Measurements from ENCODE around the gene BORCS8.
"Not testable (repeated sequence)": the region's sequence is repeated elsewhere in the genome, so short reads cannot be mapped to it uniquely, and the experiment has no call there.

BORCS8 gene

DNA sequence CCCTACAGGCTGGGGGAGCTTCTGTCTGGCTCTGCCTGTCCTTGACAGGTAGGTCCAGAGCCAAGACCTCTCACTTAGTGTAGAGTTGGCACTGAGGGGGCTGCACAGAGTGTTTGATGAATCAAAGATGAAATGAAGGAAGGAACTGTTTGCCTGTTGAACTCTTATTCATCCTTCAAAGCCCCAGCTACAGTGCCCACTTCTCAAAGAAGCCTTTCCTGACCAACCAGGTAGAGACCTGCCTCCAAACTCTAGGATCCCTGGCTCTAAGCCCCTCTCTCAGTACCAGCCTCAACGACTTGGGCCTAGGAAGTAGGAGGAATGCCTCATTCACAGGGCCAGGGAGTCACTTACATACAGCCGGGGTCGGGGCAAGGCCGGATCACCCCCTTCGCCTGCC is 44.6 kb downstream of the BORCS8 start:
- DNase-seq = no peak

DNA sequence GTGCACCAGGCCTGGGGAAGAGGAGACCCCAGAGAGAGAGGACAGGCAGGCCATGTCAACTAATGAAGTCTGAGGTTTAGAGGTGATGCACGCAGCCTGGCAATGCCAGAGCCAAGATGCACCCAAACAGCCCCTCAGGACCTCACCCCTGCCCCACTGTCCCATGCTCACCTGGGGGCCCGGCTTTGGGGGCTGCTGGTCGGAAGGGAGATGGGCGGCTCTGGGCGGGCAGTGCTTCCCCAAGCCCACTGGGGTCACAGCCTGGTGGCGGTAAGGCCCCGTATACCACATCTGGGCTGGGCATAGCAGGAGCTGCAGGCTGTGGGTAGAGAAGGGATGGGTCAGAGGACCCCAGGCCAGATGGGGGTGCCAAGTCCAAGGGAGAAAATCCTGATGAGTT is 45.1 kb downstream of the BORCS8 start:
- no peak for DNase-seq

DNA sequence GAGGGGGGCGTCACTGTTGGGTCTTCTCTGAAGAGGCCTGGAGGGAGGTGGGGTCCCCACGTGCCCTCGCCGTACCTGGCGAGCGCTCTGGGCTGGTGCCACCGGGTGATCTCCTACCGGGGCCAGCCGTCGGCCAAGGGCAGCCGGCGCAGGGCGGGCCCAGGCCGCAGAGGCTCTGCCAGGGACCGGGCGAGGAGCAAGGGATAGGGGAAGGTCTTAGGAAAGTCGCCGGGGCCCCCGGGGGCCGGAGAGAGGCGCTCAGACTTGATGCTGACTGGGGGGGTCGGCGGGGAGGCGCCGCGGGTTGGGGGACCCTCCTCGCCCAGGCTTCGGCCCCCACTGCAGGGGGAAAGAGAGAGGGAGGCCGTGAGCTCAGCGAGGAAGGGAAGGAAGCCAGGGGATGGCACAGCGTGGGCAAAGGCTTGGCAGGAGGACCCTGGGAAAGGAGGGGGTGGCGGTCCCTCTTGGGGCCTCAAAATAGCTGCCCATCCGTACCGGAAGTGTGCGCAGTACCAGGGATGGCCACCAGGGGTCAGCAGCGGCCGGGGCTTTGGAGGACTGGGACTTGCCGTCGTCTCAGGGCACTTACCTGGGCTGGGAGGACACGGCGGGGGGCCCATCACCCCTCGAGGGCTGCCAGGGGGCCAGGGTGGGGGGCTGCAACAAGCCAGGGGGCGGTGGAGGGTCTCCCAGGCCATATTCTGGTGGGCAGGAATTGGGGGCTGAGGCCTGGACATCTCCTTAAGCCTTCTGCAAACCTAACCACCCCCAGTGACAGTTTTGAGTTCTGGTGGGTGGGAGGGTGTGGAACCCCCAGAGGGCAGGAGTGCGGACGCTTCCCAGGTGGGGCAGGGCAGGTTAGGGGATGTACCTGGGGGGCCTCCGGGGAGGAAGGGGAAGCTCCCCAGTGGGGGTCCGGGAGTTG is 46.0 kb downstream of the BORCS8 start:
- peak in 1 of 2 experiments; percentile 31 for DNase-seq

DNA sequence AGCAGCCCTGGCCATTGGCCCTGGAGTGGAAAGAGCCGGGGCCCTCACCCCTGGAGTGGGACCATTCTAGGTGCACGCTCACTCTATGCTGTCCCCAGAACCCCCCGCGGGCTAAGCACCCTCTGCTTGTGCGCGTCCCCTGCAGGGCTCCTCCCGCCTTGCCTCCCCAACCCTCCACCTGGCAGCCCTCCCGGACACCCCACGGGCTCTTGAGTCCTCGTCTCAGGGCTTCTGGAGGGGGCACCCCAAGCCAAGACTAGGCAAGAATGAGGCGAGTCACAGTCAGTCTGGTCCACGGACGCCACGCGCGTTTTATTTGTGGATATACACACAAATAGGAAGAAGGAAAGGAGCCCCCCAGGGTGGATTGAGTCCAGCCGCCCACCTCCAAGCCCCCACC is 46.7 kb downstream of the BORCS8 start:
- DNase-seq = no peak

DNA sequence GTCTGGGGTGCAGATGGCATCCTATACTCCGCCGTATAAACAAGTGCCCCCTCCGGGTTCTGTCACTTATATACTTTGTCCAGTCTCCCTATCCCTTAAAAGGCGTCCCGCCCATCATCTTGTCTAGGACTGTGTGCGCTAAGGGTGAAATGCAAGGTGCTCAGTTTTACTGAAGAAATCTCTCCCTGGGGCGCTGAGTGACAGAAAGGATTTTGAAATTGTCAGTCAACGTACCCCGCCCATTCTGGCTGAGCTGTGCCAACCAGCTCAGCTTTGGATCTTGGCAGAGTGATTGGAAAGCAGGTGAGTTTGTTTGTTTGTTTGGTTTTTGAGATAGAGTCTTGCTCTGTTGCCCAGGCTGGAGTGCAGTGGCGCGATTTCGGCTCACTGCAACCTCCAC is 49.6 kb downstream of the BORCS8 start:
- no peak for DNase-seq

DNA sequence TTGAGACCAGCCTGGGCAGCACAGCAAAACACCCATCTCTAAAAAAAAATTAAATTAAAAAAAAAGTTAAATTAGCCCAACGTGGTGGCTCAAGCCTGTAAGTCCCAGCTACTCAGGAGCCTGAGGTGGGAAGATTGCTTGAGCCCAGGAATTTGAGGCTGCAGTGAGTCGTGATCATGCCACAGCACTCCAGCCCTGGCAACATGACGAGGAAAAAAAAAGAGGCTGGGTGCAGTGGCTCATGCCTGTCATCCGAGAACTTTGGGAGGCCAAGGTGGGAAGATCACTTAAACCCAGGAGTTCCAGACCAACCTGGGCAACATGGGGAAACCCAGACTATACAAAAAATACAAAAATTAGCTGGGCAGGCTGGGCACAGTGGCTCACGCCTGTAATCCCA is 51.5 kb downstream of the BORCS8 start:
- DNase-seq = no peak

DNA sequence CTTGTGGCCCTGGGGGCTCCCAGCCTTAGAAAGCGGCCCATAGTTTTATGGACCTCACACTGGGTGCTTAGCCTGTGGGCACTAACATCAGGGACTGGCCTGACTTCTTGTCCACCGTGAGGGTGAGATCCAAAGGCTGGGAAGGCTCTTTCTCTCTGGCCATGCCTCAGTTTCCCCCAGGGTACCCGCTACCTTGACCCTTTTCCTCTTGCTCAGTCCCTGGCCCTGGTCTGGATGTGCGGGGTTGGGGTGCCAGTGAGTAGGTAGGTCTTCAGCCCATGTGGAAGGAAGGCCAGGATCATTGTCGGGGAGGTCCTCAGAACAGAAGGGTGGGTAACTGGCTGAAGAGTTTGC is 52.1 kb downstream of the BORCS8 start:
- no peak for DNase-seq

DNA sequence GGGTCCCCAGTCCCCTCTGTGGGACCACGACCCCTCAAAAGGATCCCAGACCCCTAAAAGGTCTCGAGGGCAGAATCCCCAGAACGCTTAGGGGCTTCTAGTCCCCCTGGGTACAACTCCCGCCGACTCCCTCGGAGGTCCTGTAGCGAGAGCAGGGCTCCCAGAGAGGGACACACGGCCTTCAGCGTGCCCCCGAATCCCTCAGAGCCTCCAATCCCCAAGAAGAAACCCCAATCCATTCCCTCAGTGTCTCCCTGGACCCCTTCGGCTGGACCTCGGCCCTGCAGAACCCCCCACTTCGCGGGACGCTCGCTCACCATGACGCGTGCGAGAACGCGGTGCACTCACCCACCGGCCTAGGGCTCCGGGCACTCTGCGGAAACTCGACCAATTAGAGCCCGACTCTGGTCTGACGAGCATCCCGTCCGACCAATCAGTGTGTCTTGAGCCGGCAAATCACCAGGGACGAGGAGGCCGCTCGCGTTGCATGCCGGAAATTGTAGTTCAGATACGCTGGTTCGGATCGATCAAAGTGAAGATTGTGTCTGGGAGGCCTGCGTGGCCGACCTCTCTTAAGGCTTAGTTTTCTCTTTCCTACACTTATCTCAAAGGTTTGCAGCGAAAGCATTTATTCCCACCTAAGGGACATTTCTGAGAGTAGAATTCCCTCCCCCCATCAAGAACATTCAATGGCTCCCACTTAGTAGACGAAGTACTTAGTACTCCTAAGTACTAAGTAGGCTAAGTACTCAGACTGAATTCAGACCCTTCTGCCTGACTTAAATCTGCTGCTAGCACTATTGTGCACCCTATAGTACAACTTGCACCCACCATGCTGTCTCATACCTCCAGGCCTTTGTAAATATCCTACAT is 53.6 kb downstream of the BORCS8 start, which contains the start of gene TMEM161A:
TMEM161A (minus strand) TSS at position 370 of the 873 bp plus-strand sequence; CDS start at position 320, 50 bp downstream.
- DNase-seq = peak; percentile 95 to 96

DNA sequence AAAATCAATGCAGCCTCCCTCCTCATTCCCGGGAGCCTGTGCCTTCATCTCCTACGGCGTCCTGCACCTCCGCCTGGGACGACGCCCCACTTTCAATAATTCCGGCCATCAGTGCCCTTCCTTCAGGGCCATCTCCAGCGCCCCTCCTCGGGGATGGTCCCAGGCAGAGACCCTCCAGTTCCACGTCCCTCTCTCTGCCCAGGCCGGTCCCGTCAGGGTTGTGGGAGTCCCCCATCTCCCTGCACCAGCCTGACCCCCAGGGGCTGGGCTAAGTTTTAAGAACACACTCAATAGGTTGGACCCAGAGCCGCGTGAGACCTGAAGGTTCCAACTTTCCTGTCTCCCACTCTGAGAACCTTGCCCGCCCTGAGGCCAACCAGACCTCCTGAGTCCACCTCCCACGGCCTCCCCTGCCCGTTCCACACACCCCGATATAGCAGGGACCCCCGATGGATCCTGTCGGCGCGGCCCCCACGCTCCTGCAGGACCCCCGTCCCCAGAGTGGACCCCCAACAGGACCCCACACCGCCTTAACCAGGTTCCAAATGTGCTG is 54.3 kb downstream of the BORCS8 start:
- DNase-seq = no peak

DNA sequence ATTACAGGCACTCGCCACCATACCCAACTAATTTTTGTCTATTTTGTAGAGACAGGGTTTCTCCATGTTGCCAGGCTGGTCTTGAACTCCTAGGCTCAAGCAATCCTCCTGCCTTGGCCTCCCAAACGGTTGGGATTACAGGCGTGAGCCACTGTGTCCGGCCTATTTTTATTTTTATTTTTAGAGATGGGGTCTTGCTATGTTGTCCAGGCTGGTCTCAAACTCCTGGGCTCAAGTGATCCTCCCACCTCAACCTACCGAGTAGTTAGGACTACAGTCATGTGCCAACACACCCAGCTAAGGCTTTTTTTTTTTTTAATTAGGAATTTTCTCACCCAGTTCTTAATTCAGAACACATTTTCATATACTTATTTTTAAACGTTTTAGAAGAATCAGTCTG is 56.2 kb downstream of the BORCS8 start:
- DNase-seq = not testable (repeated sequence)

DNA sequence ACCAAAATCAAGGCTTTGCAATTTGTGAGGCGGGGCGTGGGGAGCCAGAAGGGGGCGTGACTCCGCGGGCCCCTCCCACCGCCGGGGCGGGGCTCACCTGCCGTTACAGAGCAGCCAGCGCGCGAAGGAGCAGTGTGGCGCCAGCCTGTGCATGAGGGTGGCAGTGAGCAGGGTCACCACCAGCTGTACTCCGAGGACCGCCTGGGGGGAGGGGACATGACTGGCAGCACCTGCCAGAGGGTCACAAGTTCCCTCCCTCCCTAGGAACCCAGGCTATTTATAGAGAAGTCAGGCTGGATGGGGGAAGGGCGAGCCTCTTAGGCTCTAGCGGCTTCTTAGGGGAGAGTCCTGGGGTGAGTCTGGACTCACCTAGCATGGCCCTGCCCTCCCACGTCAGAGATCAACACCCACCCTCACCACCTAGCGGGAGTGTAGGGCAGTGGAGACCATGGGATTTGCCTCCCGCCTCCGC is 57.2 kb downstream of the BORCS8 start:
- peak; percentile 93 to 94 for DNase-seq

DNA sequence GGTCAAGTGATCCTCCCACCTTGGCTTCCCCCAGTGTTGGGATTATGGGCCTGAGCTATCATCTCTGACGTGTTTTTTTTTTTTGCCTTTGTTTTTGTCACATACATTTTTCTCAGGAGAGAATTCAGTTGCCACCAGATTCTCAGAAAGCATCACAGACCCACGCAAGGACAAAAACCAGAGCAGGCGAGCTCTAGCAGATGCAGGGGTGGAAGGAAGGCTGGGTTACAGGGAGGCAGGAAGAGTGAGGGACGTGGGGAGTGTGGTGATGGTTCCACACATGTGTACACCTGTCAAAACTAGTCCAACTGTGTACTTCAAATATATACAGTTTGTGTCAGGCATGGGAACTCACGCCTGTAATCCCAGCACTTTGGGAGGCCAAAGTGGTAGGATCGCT is 58.0 kb downstream of the BORCS8 start:
- no peak for DNase-seq

DNA sequence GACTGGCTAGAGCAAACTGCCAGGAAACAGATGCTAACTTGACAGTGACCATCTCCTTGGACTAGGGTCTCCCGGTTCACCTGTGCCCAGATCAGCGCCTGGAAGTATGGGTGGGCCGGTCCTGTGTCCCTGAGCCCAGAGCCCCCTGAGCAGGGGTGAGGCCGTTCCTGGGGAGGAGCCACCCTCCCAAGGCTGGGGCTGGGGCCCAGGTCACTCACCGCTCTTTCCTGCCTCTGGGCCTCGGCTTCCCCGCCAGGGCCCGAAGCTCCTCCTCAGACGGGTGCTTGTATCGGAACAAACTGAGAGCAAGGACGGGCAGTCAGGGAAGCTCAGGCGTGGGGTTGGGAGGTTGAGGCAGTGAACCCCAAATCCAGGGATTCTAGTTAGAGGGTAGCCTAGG is 59.0 kb downstream of the BORCS8 start:
- no peak for DNase-seq

DNA sequence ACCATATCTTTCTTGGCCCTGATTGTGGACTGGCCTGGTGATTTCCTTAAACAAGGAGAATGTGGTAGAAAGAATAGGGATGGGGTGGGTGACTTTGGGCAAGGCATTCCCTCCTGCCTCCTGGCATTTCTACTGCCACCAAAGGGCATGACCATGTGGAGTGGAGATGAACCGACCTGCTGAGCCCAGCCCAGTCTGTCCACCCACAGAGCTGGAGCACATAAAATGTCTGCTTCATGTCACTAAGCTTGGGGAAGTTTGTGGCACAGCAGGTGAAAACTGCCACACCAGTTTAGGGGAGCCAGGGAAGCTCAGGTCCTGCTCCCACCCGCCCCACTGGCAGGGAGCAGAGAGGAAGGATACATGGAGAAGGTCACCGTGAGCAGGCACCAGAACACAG is 60.0 kb downstream of the BORCS8 start:
- no peak for DNase-seq

Data from SHP77 (cell line).